Measurements from ENCODE around the gene AP5B1. TPM values are rescaled to one million over a fixed set of nuclear protein-coding genes. Genes with fewer than 3 reads are reported as not detected.
A peak's percentile ranks its signal among the peaks of the same experiment; 100 is the strongest.
"Not testable (repeated sequence)": the region's sequence is repeated elsewhere in the genome, so short reads cannot be mapped to it uniquely, and the experiment has no call there.

AP5B1 gene
- total and polyA plus RNA-seq, 2 donors from 2014 or later, result 6.3 to 18.3 TPM

DNA sequence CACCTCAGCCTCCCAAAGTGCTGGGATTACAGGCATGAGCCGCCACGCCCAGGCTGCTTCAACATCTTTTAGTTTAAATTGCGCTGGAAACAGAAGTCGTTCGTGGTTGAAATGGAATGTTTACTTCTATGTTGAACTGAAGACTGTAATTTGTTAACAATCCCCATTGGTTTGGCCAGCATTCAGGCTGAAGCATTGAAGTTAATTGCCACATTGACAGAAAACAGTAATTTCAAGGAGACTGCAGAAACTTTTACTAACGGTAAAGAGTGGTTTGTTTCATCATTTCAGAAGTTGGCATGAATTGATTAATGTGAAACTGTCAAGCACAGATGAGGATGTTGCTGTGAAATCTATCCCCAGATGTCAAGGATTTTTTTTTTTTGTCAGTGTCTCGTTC, 14.2 kb downstream of the AP5B1 start:
- DNase-seq, result no peak
- Histone ChIP-seq H3K4me3 (ENCODE audit: low read length in 3 of 3) (no peak overlapping the region), H3K36me3 (ENCODE audit: control insufficient read depth in 2 of 3, insufficient read depth in 3 of 3, low read length in 3 of 3) (no peaks in the 10 kb centered on the region), H3K27ac (ENCODE audit: low read depth in 2 of 2, low read length in 2 of 2) (no peak overlapping the region), H3K9me3 (ENCODE audit: control insufficient read depth in 2 of 3, insufficient read depth in 1 of 3, low read length in 3 of 3) (no peaks in the 10 kb centered on the region), H3K4me1 (ENCODE audit: control insufficient read depth in 2 of 3, insufficient read depth in 2 of 3, low read depth in 1 of 3, low read length in 3 of 3) (peaks cover 0 to 9% (median 5%) of the 10 kb centered on the region in 3 donors), H3K9ac (ENCODE audit: low read length in 3 of 3) (no peak overlapping the region), H3K27me3 (ENCODE audit: control insufficient read depth, insufficient read depth, low read length) (no peaks in the 10 kb centered on the region)
- intact Hi-C loops (cut with DNase I), result no loop called here
- FAIRE-seq, result no peak
- TF ChIP-seq, protein P1, sequence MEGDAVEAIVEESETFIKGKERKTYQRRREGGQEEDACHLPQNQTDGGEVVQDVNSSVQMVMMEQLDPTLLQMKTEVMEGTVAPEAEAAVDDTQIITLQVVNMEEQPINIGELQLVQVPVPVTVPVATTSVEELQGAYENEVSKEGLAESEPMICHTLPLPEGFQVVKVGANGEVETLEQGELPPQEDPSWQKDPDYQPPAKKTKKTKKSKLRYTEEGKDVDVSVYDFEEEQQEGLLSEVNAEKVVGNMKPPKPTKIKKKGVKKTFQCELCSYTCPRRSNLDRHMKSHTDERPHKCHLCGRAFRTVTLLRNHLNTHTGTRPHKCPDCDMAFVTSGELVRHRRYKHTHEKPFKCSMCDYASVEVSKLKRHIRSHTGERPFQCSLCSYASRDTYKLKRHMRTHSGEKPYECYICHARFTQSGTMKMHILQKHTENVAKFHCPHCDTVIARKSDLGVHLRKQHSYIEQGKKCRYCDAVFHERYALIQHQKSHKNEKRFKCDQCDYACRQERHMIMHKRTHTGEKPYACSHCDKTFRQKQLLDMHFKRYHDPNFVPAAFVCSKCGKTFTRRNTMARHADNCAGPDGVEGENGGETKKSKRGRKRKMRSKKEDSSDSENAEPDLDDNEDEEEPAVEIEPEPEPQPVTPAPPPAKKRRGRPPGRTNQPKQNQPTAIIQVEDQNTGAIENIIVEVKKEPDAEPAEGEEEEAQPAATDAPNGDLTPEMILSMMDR (IDR thresholded peaks at IDR 0.05; ENCODE audit: borderline replicate concordance, extremely low read depth, insufficient read depth), result no peak

DNA sequence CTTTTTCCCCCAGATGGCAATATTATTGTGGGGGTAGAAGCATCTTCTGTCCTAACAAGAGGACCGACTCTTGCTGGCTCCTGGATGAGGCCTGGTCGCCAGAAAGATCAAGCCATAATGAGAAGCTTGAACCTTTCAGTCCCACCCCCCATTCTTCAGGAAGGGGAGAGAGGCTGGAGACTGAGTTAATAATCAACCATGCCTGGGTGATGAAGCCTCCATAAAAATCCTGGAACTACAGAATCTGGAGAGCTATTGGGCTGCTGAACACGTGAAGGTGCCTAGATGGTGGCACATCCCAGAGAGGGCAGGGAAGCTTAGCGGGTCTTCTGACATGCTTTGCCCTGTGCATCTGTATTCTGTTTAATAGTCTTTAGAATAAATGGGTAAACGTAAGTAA, 16.3 kb downstream of the AP5B1 start:
- Histone ChIP-seq H3K27ac (ENCODE audit: low read depth in 2 of 2, low read length in 2 of 2) (no peak overlapping the region), H3K4me1 (ENCODE audit: control insufficient read depth in 2 of 3, insufficient read depth in 2 of 3, low read depth in 1 of 3, low read length in 3 of 3) (peaks cover 0 to 9% (median 5%) of the 10 kb centered on the region in 3 donors), H3K27me3 (ENCODE audit: control insufficient read depth, insufficient read depth, low read length) (no peaks in the 10 kb centered on the region), H3K4me3 (ENCODE audit: low read length in 3 of 3) (no peak overlapping the region), H3K9me3 (ENCODE audit: control insufficient read depth in 2 of 3, insufficient read depth in 1 of 3, low read length in 3 of 3) (no peaks in the 10 kb centered on the region), H3K9ac (ENCODE audit: low read length in 3 of 3) (no peak overlapping the region), H3K36me3 (ENCODE audit: control insufficient read depth in 2 of 3, insufficient read depth in 3 of 3, low read length in 3 of 3) (no peaks in the 10 kb centered on the region)
- peak in 3 of 5 donors; percentile 48 to 75 (median 74) for DNase-seq
- no peak for FAIRE-seq
- intact Hi-C loops (cut with DNase I), result no loop called here
- TF ChIP-seq, protein P1 (IDR thresholded peaks at IDR 0.05; ENCODE audit: borderline replicate concordance, extremely low read depth, insufficient read depth), result no peak

DNA sequence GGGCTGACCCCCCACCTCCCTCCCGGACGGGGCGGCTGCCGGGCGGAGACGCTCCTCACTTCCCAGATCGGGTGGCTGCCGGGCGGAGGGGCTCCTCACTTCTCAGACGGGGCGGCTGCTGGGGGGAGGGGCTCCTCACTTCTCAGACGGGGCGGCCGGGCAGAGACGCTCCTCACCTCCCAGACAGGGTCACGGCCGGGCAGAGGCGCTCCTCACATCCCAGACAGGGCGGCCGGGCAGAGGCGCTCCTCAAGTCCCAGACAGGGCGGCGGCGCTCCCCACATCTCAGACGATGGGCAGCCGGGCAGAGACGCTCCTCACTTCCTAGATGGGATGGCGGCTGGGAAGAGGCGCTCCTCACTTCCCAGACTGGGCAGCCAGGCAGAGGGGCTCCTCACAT, 18.0 kb downstream of the AP5B1 start:
- DNase-seq; intact Hi-C loops (cut with DNase I); H3K9me3 ChIP-seq (ENCODE audit: control insufficient read depth in 2 of 3, insufficient read depth in 1 of 3, low read length in 3 of 3); H3K36me3 ChIP-seq (ENCODE audit: control insufficient read depth in 2 of 3, insufficient read depth in 3 of 3, low read length in 3 of 3); H3K27me3 ChIP-seq (ENCODE audit: control insufficient read depth, insufficient read depth, low read length); H3K4me3 ChIP-seq (ENCODE audit: low read length in 3 of 3); H3K27ac ChIP-seq (ENCODE audit: low read depth in 2 of 2, low read length in 2 of 2); FAIRE-seq; H3K9ac ChIP-seq (ENCODE audit: low read length in 3 of 3); H3K4me1 ChIP-seq (ENCODE audit: control insufficient read depth in 2 of 3, insufficient read depth in 2 of 3, low read depth in 1 of 3, low read length in 3 of 3): not testable (repeated sequence)

DNA sequence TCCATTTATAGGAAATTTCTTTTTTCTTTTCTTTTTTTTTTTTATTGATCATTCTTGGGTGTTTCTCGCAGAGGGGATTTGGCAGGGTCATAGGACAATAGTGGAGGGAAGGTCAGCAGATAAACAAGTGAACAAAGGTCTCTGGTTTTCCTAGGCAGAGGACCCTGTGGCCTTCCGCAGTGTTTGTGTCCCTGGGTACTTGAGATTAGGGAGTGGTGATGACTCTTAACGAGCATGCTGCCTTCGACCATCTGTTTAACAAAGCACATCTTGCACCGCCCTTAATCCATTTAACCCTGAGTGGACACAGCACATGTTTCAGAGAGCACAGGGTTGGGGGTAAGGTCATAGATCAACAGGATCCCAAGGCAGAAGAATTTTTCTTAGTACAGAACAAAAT, 18.6 kb downstream of the AP5B1 start:
- H3K9ac ChIP-seq (ENCODE audit: low read length in 3 of 3); intact Hi-C loops (cut with DNase I); H3K27ac ChIP-seq (ENCODE audit: low read depth in 2 of 2, low read length in 2 of 2); FAIRE-seq; H3K36me3 ChIP-seq (ENCODE audit: control insufficient read depth in 2 of 3, insufficient read depth in 3 of 3, low read length in 3 of 3); H3K4me1 ChIP-seq (ENCODE audit: control insufficient read depth in 2 of 3, insufficient read depth in 2 of 3, low read depth in 1 of 3, low read length in 3 of 3); H3K9me3 ChIP-seq (ENCODE audit: control insufficient read depth in 2 of 3, insufficient read depth in 1 of 3, low read length in 3 of 3); DNase-seq; H3K4me3 ChIP-seq (ENCODE audit: low read length in 3 of 3); H3K27me3 ChIP-seq (ENCODE audit: control insufficient read depth, insufficient read depth, low read length): not testable (repeated sequence)

DNA sequence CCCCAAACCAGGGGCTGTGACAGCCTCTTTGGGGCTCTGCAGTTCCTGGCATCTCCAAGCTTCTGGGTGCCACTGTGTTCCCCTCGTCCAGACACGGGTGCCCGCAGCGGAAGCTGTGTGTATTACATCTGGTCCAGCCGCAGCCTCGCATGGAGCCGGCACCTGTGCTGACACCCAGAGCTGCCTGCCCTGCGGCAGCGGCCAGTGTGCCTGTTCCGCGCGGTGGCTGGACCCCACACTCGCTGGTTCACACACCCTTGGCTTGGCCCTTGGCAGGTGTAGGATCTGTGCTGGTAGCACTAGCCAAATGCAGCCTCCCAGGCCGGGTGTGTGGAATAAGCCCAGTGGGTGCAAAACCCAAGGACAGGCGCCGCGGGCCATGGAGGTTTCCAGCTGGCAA, 35.7 kb downstream of the AP5B1 start:
- no peak for DNase-seq
- Histone ChIP-seq H3K9ac (ENCODE audit: low read length in 3 of 3) (no peak overlapping the region), H3K4me1 (ENCODE audit: control insufficient read depth in 2 of 3, insufficient read depth in 2 of 3, low read depth in 1 of 3, low read length in 3 of 3) (peaks cover 0 to 3% (median 0%) of the 10 kb centered on the region in 3 donors), H3K27me3 (ENCODE audit: control insufficient read depth, insufficient read depth, low read length) (no peaks in the 10 kb centered on the region), H3K27ac (ENCODE audit: low read depth in 2 of 2, low read length in 2 of 2) (no peak overlapping the region), H3K9me3 (ENCODE audit: control insufficient read depth in 2 of 3, insufficient read depth in 1 of 3, low read length in 3 of 3) (no peaks in the 10 kb centered on the region), H3K4me3 (ENCODE audit: low read length in 3 of 3) (no peak overlapping the region), H3K36me3 (ENCODE audit: control insufficient read depth in 2 of 3, insufficient read depth in 3 of 3, low read length in 3 of 3) (no peaks in the 10 kb centered on the region)
- intact Hi-C loops (cut with DNase I), result no loop called here
- TF ChIP-seq, protein P1 (IDR thresholded peaks at IDR 0.05; ENCODE audit: borderline replicate concordance, extremely low read depth, insufficient read depth), result no peak
- no peak for FAIRE-seq
